ENCODE data around the gene PMF1.
A peak's percentile ranks its signal among the peaks of the same experiment; 100 is the strongest.
"Not testable (repeated sequence)": the region's sequence is repeated elsewhere in the genome, so short reads cannot be mapped to it uniquely, and the experiment has no call there.

Gene PMF1, protein sequence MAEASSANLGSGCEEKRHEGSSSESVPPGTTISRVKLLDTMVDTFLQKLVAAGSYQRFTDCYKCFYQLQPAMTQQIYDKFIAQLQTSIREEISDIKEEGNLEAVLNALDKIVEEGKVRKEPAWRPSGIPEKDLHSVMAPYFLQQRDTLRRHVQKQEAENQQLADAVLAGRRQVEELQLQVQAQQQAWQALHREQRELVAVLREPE

GRCh38 chr1:156212833-156213643, at the start of gene PMF1:
Gene PMF1 (plus strand): TSS chr1:156213007. CDS start chr1:156213016, 9 bp downstream.
- DNase-seq (ENCODE audit: low read depth): peak; percentile 94

- DNase-seq (ENCODE audit: low read depth): no peak
Observed at GRCh38 chr1:156163712-156164111, 49.1 kb upstream of the PMF1 start.

DNA sequence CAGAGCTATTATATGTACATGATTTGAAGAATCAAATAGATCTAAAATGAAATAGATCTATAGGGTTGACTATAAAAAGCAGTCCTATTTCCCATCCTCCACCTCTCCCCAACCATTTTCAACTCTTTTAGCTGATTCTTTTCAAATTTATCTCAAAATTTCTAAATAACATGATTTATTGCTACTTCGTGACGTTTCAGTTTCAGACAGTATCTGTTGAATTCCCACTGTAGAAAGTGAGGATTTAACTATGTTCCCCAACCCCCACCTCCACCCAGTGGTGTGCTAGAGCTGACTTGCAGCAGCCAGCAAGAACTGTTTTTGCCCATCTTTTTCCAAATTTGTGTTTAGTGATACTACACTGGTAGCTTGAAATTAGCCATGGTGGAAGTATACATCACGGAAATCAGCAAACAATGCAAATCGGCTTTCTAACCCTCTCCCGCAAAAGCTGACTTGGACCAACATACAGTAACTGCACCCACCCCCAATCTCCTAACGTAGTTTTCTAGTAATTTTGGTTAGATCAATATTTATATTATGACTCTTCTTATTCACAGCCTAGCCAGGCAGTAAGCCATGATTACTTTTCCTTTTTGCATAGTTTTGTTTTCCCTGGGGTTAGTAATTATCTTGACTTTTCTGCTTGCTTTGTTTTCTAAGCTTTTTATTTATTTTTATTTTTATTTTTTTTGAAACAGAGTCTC, 48.5 kb upstream of the PMF1 start:
- no peak for DNase-seq (ENCODE audit: low read depth)

- DNase-seq (ENCODE audit: low read depth): no peak
Observed at GRCh38 chr1:156165083-156165482, 47.7 kb upstream of the PMF1 start.

DNA sequence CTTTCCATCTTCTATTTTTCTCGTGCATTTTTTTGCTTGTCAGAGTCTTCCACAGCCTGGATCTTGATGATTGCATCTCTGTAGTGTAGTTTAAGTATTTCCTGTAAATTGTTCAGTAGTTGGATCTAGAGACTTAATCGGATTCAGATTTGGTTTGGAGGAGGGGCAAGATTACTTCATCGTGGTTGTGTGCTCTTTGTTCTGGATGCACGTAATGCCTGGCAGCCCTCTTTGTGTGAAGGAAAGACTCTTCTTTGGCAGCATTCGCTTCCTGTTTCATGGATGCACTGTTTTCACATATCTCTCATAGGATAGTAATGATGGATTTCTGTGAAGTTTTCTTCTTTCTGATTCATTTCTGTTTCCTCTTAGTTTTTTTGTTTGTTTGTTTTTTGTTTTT, 45.3 kb upstream of the PMF1 start:
- DNase-seq (ENCODE audit: low read depth): peak; percentile 71

- DNase-seq (ENCODE audit: low read depth): no peak
Observed at GRCh38 chr1:156172696-156173470, 39.9 kb upstream of the PMF1 start.

DNA sequence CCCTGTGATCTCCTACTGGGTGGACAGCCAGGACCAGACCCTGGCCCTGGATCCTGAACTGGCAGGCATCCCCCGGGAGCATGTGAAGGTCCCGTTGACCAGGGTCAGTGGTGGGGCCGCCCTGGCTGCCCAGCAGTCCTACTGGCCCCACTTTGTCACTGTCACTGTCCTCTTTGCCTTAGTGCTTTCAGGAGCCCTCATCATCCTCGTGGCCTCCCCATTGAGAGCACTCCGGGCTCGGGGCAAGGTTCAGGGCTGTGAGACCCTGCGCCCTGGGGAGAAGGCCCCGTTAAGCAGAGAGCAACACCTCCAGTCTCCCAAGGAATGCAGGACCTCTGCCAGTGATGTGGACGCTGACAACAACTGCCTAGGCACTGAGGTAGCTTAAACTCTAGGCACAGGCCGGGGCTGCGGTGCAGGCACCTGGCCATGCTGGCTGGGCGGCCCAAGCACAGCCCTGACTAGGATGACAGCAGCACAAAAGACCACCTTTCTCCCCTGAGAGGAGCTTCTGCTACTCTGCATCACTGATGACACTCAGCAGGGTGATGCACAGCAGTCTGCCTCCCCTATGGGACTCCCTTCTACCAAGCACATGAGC, 36.1 kb upstream of the PMF1 start:
- DNase-seq (ENCODE audit: low read depth): no peak

DNA sequence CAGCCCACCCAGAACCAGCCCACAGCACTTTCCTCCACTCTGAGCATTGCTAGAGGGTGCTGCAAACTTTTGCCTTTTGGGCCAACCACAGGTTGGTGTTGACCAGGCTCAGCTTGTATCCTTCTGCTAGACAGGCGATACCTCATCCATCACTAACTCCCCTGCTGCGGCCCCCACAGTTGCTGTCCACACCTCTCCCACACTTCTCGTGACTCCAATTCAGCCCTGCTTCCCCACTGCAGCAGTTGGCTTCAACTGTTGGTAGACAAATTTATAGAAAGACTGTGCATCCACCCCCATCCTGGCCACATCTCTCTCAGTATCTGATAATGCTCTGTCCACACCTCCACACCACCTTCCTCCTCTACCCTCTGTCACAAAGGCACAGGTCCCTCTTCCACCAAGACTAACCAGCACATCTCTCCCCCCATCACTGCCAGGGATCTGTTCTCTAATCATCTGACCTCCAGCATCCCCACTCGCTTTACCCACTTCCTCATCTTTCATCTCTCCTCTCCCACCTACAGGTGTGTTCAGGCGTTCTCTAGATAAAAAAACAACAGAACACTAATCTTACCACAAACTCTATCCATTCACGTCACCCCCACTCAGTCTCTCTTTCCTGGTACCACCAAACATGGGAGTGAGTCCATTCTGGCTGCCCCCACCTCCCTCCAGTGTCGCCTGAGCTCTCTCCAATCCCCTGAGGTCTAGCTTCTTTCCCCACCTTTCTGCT, 34.7 kb upstream of the PMF1 start:
- no peak for DNase-seq (ENCODE audit: low read depth)

GRCh38 chr1:156180471-156180870, 32.3 kb upstream of the PMF1 start:
- no peak for DNase-seq (ENCODE audit: low read depth)

- not testable (repeated sequence) for DNase-seq (ENCODE audit: low read depth)
Observed at GRCh38 chr1:156181391-156181924, 31.3 kb upstream of the PMF1 start.

- not testable (repeated sequence) for DNase-seq (ENCODE audit: low read depth)
Observed at GRCh38 chr1:156182010-156182779, 30.6 kb upstream of the PMF1 start.

GRCh38 chr1:156186347-156187177, 26.2 kb upstream of the PMF1 start:
- not testable (repeated sequence) for DNase-seq (ENCODE audit: low read depth)

- not testable (repeated sequence) for DNase-seq (ENCODE audit: low read depth)
Observed at GRCh38 chr1:156190265-156190664, 22.5 kb upstream of the PMF1 start.

- no peak for DNase-seq (ENCODE audit: low read depth)
Observed at GRCh38 chr1:156191292-156191964, 21.4 kb upstream of the PMF1 start.

DNA sequence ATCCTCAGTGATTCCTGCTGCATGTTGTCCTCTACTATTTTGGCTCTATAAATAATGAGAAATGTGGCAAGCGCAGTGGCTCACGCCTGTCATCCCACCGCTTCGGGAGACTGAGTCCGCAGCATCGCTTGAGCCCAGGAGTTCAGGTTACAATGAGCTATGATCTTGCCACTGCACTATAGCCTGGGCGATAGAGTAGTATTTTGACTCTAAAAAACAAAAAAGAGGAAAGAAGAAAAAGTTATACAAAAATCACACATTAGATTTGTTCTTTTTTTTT, 19.7 kb upstream of the PMF1 start:
- no peak for DNase-seq (ENCODE audit: low read depth)

DNA sequence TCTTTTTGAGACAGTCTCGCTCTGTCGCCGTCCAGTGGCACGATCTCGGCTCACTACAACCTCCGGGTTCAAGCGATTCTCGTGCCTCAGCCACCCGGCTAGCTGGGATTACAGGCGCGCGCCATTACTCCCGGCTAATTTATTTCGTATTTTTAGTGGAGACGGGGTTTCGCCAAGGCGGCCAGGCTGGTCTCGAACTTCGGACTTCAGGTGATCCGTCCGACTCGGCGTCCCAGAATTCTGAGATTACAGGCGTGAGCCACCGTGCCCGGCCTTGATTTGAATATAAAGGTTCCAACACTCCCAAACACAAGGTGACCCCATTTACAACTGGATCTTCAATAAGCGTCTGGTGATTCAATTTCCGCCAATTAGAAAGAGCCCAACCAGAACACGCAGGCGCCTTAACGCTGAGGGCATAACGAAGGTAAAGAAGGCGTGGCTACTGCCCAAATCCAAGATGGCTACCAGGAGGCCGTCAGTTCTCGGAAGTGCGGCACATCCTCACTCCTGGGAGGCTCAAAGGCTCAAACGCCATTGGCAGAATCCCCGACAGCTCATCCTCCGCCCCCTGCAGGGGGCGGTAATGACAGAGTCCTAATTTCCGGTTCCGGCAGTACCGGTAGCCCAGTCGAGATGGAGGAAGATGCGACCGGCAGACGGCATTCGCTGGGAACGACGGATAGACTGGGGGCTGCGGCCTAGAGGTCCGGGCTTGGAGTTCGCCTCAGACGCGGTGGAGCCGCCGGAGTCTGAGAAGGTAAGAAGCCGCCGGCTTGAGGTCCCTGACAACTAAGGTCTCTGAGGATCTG, 19.1 kb upstream of the PMF1 start, which contains the start of gene SLC25A44:
Gene SLC25A44, plus strand, starts transcription at position 617 of the 812 bp plus-strand sequence. CDS start 5,744 bp downstream, outside the sequence.
- DNase-seq (ENCODE audit: low read depth): peak; percentile 98

DNA sequence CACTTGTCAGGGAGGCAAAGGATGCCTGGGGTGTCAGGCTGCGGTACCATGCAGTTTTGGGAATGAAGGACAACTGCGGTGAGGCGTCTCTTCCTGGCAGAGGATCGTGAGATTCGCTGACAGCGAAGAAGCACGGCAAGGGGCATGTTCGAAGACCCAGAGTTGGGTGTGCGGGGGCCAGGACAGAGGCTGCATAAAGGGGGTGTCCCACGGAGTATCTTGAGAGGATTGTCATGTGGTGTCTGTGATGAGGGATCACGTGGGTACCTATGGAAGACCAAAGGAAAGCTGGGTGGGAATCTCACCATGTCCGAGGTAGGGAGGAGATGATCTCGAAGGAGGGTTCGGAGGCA, 18.5 kb upstream of the PMF1 start:
- DNase-seq (ENCODE audit: low read depth): no peak

- no peak for DNase-seq (ENCODE audit: low read depth)
Observed at GRCh38 chr1:156195853-156196252, 17.0 kb upstream of the PMF1 start.
